Activated CD4-positive, alpha-beta T cell treated with anti-CD3 and anti-CD28 coated beads, Interleukin-2, amount 10 ng/mL, durations not matched to agents 24 days and 14 days (primary cell): Measurements from ENCODE around the gene MCF2L. TPM values are rescaled to one million over a fixed set of nuclear protein-coding genes. Genes with fewer than 3 reads are reported as not detected.

Experiments used
- DNase-seq: peaks from one replicate; pipeline ENCODE4 v3.0.0; 2022
- H3K27ac Mint-ChIP-seq: one replicate; pipeline ENCODE4 v1.8.0; 2022; ENCODE audit warnings: mild to moderate bottlenecking, mixed read lengths
- H3K27me3 Mint-ChIP-seq: one replicate; pipeline ENCODE4 v1.8.0; 2022; ENCODE audit warnings: mixed read lengths
- H3K36me3 Mint-ChIP-seq: one replicate; pipeline ENCODE4 v1.8.0; 2022; ENCODE audit warnings: low read depth, mild to moderate bottlenecking, mixed read lengths
- H3K4me1 Mint-ChIP-seq: one replicate; pipeline ENCODE4 v1.8.0; 2021; ENCODE audit warnings: mixed read lengths
- H3K4me3 Mint-ChIP-seq: one replicate; pipeline ENCODE4 v1.8.0; 2022; ENCODE audit warnings: mild to moderate bottlenecking, moderate library complexity, mixed read lengths
- H3K9me3 Mint-ChIP-seq: one replicate; pipeline ENCODE4 v1.8.0; 2021; ENCODE audit warnings: mixed read lengths
- intact Hi-C: fragments of 100-400 bp; cut with micrococcal nuclease; formaldehyde crosslinking; loops from one replicate; pipeline ENCODE4 v1.15.1; 2023
- total RNA-seq: library from RNA; stranded (reverse); gene quantifications from 2 replicates; pipeline ENCODE4 v1.2.3, GENCODE V29; 2022

MCF2L gene
- total RNA-seq, 1 donor from 2014 or later = 0.09 TPM

DNA sequence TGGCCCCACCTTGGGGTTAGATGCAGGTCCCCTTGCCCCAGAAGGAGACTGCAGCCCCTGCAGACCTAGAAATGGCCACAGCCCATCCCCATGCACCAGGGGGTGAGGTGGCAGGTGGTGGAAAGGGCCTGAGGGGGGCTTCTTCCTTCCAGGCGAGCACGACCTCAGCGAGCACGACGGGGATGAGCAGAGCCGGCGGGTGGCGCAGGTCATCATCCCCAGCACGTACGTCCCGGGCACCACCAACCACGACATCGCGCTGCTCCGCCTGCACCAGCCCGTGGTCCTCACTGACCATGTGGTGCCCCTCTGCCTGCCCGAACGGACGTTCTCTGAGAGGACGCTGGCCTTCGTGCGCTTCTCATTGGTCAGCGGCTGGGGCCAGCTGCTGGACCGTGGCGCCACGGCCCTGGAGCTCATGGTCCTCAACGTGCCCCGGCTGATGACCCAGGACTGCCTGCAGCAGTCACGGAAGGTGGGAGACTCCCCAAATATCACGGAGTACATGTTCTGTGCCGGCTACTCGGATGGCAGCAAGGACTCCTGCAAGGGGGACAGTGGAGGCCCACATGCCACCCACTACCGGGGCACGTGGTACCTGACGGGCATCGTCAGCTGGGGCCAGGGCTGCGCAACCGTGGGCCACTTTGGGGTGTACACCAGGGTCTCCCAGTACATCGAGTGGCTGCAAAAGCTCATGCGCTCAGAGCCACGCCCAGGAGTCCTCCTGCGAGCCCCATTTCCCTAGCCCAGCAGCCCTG lies 149.4 kb downstream of the MCF2L start:
- Mint-ChIP-seq H3K27me3 (peaks cover 2% of the 10 kb centered on the region), H3K27ac (no peak overlapping the region), H3K9me3 (no peaks in the 10 kb centered on the region), H3K36me3 (no peaks in the 10 kb centered on the region), H3K4me3 (no peak overlapping the region), H3K4me1 (no peaks in the 10 kb centered on the region)
- DNase-seq = no peak
- intact Hi-C loops = no loop called here

DNA sequence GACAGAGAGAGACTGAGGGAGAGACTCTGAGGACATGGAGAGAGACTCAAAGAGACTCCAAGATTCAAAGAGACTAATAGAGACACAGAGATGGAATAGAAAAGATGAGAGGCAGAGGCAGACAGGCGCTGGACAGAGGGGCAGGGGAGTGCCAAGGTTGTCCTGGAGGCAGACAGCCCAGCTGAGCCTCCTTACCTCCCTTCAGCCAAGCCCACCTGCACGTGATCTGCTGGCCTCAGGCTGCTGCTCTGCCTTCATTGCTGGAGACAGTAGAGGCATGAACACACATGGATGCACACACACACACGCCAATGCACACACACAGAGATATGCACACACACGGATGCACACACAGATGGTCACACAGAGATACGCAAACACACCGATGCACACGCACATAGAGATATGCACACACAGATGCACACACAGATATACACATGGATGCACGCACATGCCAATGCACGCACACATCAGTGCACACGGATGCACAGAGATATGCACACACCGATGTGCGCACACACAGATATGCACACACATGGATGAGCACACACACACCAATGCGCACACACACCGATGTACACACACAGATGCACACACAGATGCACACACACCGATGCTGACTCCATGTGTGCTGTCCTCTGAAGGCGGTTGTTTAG lies 150.3 kb downstream of the MCF2L start:
- no peak for DNase-seq
- Mint-ChIP-seq H3K27ac (no peak overlapping the region), H3K27me3 (peaks cover under 1% of the 10 kb centered on the region), H3K36me3 (no peaks in the 10 kb centered on the region), H3K4me3 (no peak overlapping the region), H3K9me3 (no peaks in the 10 kb centered on the region), H3K4me1 (no peaks in the 10 kb centered on the region)
- intact Hi-C loops = no loop called here

DNA sequence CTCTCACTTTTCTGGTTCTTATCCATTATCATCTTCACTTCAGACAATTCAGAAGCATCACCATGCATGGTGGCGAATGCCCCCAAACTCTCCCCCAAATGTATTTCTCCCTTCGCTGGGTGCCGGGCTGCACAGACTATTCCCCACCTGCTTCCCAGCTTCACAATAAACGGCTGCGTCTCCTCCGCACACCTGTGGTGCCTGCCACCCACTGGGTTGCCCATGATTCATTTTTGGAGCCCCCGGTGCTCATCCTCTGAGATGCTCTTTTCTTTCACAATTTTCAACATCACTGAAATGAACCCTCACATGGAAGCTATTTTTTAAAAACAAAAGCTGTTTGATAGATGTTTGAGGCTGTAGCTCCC lies 150.8 kb downstream of the MCF2L start:
- Mint-ChIP-seq H3K4me1 (no peaks in the 10 kb centered on the region), H3K27me3 (no peaks in the 10 kb centered on the region), H3K4me3 (no peak overlapping the region), H3K36me3 (no peaks in the 10 kb centered on the region), H3K9me3 (no peaks in the 10 kb centered on the region), H3K27ac (no peak overlapping the region)
- intact Hi-C loops = no loop called here
- DNase-seq = no peak

DNA sequence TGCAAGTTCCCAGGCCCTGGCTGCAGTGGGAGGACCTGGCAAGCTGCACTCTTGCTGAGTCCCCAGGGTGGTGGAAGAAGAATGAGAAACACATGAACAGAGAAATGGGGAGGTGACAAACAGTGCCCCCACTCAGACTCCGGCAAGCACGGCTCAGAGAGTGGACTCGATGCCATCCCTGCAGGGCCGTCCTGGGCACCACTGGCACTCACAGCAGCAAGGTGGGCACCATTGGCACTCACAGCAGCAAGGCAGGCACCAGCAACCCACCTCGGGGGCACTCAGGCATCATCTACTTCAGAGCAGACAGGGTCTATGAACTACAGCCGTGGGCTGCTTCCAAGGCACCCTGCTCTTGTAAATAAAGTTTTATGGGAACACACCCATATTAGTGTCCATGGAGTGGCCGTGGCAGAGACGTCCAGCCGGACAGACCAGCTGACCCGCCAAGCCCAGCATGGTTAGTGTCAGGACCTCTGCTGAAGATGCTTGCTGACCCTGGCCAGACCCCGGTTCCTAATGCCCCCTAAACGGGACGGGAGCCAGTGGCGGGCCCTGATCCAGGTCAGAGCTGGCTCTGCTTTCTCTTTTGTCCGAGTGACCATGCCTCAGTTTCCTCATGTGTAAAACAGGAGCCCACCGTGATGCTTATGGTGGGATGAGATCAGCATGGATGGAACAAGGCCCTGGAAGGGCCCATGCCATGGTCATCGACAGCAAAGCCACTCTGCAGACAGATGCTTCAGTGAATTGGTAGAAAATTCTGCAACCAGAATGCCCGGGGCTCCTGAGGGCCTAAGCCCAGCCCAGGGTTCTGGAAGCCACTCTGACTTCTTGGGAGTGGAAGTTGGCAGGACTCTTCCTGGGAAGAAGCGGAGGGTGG lies 151.5 kb downstream of the MCF2L start:
- Mint-ChIP-seq H3K4me1 (no peaks in the 10 kb centered on the region), H3K36me3 (no peaks in the 10 kb centered on the region), H3K9me3 (no peaks in the 10 kb centered on the region), H3K27ac (no peak overlapping the region), H3K27me3 (no peaks in the 10 kb centered on the region), H3K4me3 (no peak overlapping the region)
- intact Hi-C loops = no loop called here
- no peak for DNase-seq

DNA sequence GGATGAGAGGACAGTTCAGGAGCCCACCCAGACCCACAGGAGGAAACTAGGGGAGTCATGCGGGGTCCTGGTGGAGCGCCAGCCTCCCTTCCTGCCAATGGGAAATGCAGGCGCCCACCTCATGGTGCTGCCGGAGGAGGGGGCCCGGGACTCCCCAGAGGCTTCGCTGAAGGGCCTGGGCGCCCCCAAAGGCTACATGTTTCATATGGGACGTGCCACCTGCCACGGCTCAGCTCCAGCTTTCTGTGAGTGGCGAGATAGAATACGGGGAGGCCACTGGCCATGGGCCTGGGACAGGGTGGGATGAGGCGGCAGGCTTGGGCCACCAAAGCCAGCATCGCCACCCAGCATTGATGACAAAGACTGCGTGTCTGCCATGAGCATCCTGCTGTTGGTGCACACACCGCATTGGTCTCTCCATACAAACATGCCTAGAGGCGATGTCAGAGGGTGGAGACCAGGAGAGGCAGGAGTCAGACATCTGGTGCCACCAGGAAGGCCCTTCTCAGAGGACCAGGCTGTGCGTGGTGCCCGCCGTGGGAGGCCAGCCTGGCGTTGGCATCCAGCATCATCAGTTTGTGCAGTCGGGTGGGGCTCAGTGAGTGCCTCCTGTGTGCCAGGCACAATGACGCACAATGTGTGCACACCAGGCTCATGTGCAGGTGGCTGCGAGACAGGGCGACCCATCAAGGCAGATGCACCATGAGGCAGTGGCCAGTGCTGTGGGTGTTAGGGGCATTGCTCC lies 152.3 kb downstream of the MCF2L start:
- DNase-seq = no peak
- intact Hi-C loops = no loop called here
- Mint-ChIP-seq H3K9me3 (no peaks in the 10 kb centered on the region), H3K4me1 (no peaks in the 10 kb centered on the region), H3K4me3 (no peak overlapping the region), H3K27me3 (no peaks in the 10 kb centered on the region), H3K36me3 (no peaks in the 10 kb centered on the region), H3K27ac (no peak overlapping the region)

DNA sequence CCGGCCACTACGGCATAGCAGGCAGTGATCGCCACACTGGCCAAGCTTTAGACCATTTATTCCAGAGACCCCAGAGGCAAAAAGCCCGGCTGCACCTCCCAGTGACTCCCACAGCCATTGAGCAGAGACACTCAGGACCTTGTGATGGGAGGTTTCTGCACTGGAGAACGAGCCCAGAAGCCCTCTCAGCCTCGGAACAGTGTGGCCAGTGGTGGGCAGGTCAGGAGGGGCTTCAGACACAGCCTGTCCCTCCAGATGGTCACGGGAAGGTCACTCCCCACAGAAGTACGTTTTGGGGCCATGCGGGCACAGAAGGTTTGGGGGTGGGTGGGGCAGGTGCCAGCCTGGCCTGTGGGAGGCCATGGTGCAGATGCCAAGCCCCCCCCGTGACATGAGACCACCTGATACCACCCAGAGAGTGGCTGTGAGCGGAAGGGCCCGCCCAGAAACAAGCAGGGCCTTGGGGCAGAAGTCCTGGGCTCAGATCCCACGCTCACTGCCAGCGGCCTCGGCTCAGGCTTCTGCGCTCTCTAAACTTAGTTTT lies 153.0 kb downstream of the MCF2L start:
- H3K4me1 Mint-ChIP-seq = no peaks in the 10 kb centered on the region
- no peak overlapping the region for H3K27ac Mint-ChIP-seq
- H3K4me3 Mint-ChIP-seq = no peak overlapping the region
- no peak for DNase-seq
- peaks cover 2% of the 10 kb centered on the region for H3K27me3 Mint-ChIP-seq
- intact Hi-C loops = no loop called here
- no peaks in the 10 kb centered on the region for H3K36me3 Mint-ChIP-seq
- H3K9me3 Mint-ChIP-seq = no peaks in the 10 kb centered on the region

DNA sequence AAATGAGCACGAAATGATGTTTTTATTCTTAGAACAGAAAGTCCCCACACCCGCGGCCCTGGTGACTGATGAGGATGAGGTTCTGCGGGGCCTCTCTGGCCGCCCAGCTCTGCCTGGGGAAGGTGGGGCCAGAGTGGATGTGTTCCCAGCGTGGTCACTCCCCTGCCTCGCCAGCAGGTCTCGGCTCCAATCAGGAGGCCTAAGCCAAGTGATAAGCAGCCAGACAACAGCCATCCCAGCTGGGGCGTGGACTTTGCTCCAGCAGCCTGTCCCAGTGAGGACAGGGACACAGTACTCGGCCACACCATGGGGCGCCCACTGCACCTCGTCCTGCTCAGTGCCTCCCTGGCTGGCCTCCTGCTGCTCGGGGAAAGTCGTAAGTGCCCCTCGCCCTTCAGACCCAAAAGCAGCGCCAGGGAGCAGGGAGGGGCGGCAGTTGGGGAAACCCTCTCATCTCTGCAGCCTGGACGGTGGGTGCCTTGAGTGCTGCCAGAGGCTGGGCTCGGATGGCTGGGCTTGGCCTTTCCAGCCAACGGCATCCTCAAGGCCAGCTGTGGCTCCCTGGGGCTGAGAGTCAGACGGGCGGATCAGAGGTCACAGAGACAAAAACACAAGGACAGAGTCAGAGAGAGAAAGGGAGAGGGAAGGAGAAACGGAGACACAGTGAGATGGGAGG lies 153.7 kb downstream of the MCF2L start, which contains the start of gene F10:
Gene F10, plus strand, starts transcription at position 250 of the 676 bp plus-strand sequence. Its CDS starts 57 bp downstream, at position 307.
- Mint-ChIP-seq H3K4me1 (no peaks in the 10 kb centered on the region), H3K27ac (no peak within 1 kb of the TSS), H3K27me3 (peaks cover 7% of the 10 kb centered on the region), H3K4me3 (no peak within 1 kb of the TSS), H3K36me3 (no peaks in the 10 kb centered on the region), H3K9me3 (no peaks in the 10 kb centered on the region)
- intact Hi-C loops = no loop called here
- no peak for DNase-seq

DNA sequence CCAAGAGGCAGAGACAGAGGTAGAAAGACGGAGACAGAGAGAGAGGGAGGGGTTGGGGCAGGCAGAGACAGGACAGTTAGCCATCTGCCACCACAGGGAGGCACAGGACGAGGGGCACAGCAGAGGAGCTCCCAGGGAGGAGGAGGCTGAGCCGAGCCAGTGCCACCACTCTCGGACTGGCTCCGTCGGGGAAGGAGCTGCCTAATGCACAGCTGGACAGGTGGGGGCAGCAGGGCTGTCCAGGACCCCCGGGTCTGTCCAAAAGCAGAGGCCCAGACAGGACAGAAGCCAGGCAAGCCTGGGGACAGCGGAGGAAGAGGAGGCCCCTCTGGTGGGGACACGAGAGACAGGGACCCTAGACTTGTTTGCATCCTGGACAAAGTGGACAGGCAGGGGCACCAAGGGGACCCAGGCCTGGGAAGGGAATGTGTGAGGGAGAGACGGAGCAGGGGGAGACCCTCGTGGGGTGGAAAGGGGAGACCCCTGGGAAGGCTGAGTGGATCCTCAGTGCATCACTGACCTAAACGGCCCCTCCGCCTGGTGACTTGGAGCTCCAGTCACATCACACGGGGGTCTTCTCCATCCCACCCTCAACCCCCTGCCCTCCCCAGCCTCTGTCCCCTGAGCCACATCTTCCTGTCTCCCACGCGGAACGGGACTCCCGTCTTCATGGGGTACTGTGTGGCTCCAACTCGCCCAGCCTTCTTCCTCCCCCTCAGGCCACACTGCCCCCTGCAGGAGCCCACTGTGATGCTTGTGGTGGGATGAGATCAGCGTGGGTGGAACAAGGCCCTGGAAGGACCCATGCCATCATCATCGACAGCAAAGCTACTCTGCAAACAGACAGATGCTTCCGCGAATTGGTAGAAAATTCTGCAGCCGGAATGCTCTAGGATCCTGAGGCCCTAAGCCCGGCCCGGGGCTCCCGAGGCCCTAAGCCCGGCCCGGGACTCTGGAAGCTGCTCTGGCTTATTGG lies 154.5 kb downstream of the MCF2L start:
- intact Hi-C loops = no loop called here
- DNase-seq = no peak
- no peaks in the 10 kb centered on the region for H3K9me3 Mint-ChIP-seq
- H3K27ac Mint-ChIP-seq = no peak overlapping the region
- no peak overlapping the region for H3K4me3 Mint-ChIP-seq
- no peaks in the 10 kb centered on the region for H3K36me3 Mint-ChIP-seq
- peaks cover 8% of the 10 kb centered on the region for H3K27me3 Mint-ChIP-seq
- no peaks in the 10 kb centered on the region for H3K4me1 Mint-ChIP-seq

DNA sequence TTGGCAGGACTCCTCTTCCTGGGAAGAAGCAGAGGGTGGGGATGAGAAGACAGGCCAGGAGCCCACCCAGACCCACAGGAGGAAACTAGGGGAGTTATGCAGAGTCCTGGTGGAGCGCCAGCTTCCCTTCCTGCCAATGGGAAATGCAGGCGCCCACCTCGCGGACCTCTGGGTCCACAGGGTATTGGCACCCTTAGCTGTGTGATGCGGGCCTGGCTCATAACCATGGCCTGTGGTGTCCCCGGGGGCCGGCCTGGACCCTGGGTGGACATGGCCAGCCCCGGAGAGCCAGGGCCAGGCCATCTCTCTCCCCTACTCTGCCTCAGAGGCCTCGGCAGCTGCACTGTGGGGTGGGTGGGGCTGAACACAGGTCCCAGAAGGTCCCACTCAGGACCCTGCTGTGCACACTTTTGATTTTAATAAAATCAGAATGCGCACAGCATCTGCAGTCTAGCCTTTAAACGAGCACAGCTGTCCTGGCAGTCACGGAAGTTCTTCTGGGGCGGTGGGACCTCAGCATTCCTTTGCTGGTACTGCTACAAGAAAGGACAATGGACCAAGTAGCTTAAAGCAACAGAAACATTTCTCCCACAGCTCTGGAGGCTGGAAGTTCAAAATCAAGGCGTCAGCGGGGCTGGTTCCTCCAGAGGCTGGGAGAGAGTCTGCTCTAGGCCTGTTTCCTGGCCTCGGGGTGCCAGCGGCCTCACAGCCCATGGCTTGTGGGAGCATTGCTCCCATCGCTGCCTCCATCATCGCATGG lies 155.4 kb downstream of the MCF2L start:
- peaks cover 14% of the 10 kb centered on the region for H3K27me3 Mint-ChIP-seq
- no peak for DNase-seq
- no peaks in the 10 kb centered on the region for H3K9me3 Mint-ChIP-seq
- intact Hi-C loops = no loop called here
- H3K27ac Mint-ChIP-seq = no peak overlapping the region
- no peak overlapping the region for H3K4me3 Mint-ChIP-seq
- no peaks in the 10 kb centered on the region for H3K36me3 Mint-ChIP-seq
- no peaks in the 10 kb centered on the region for H3K4me1 Mint-ChIP-seq

DNA sequence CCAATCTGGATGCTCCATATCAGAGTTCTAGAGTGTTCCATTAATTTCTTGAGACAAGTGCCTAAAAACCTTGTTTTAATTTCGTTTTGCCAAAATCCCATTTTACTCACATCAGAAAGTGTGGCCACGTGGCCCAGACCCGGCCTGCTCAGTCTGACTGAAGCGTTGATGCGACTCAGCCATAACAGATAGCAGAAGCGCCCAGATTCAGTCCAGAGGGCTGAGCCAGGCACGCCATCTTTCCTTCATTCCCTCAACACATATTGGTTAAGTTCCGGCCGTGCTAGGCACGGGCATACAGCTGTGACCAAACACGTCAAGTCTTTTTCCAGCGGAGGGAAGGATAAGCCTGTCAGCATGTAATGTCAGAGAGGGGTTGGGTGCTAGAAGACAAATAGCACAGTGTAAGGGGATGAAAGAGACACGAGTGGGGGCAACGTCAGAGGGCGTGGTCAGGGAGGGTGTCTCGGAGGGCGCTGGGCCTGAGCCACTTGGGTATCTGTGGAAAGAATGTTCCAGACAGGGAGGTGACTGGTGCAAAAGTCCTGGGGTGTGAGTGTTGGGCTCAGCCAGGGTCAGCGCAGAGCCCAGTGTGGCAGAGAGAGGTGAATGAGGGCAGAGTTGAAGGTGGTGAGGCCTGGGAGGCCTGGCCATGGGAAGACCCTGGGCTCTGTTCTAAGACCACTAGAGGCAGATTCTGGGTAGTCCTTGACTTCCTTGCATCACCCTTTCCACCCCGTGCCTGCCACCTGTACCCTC lies 156.7 kb downstream of the MCF2L start:
- no peak overlapping the region for H3K27ac Mint-ChIP-seq
- H3K36me3 Mint-ChIP-seq = no peaks in the 10 kb centered on the region
- no peaks in the 10 kb centered on the region for H3K9me3 Mint-ChIP-seq
- intact Hi-C loops = no loop called here
- no peak for DNase-seq
- peaks cover 18% of the 10 kb centered on the region for H3K27me3 Mint-ChIP-seq
- no peaks in the 10 kb centered on the region for H3K4me1 Mint-ChIP-seq
- no peak overlapping the region for H3K4me3 Mint-ChIP-seq
